Sigmoid colon (tissue), 4 donors: ENCODE results near the gene CAPN5.

ENCODE experiments used
- EP300 ChIP-seq, 4 donors: sonication (generic); formaldehyde crosslinking; IDR thresholded peaks; one replicate each; pipeline ENCODE4 v1.6.1; 2017; ENCODE audit warnings: antibody characterized with exemption in 4 of 4
- POLR2A ChIP-seq, 2 donors: fragments of 450-650 bp; IDR thresholded peaks; one replicate each; pipeline ENCODE4 v1.6.1; 2016; ENCODE audit warnings: antibody characterized with exemption in 2 of 2, mild to moderate bottlenecking in 2 of 2, moderate library complexity in 2 of 2
- POLR2AphosphoS5 ChIP-seq, 4 donors: sonication (generic); formaldehyde crosslinking; IDR thresholded peaks; one replicate each; pipeline ENCODE4 v1.6.1; 2017; ENCODE audit warnings: antibody characterized with exemption in 4 of 4
- TF ChIP-seq, protein P1 (sequence below), 4 experiments: fragments of 450-650 bp in 3 of 4; fragments of 200-600 bp in 1 of 4; IDR thresholded peaks; one replicate each; pipeline ENCODE4 v1.5.1; 2016 to 2019; ENCODE audit warnings: antibody characterized with exemption in 4 of 4, mild to moderate bottlenecking in 3 of 4, moderate library complexity in 2 of 4

DNA sequence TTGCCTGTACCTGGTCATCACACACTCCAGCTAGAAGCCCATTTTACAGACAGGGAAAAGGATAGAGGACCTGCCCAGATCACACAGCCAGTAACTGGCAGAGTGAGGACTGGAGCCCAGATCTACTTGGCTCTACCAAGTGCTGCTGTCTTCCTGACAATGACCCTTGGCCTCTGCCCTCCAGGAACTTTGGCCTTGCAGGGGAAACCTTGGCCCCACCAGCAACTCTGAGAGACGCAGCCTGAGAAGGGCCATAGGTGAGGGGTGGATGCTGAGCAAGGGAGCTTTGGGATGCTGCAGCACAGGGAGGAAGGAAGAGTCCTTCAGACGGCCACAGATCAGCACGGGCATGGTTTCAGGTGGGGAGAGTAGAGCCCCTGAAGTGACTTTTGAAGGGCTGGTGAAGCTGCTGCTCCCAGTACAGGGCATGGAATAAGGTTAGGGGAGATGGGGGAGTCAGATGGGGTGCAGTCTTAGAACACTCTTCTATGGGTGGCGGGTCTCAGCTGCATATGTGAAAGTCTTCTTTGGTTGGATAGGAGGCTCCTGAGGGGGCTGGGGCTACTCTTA lies 2.0 kb upstream of the CAPN5 start:
- TF ChIP-seq, protein P1, sequence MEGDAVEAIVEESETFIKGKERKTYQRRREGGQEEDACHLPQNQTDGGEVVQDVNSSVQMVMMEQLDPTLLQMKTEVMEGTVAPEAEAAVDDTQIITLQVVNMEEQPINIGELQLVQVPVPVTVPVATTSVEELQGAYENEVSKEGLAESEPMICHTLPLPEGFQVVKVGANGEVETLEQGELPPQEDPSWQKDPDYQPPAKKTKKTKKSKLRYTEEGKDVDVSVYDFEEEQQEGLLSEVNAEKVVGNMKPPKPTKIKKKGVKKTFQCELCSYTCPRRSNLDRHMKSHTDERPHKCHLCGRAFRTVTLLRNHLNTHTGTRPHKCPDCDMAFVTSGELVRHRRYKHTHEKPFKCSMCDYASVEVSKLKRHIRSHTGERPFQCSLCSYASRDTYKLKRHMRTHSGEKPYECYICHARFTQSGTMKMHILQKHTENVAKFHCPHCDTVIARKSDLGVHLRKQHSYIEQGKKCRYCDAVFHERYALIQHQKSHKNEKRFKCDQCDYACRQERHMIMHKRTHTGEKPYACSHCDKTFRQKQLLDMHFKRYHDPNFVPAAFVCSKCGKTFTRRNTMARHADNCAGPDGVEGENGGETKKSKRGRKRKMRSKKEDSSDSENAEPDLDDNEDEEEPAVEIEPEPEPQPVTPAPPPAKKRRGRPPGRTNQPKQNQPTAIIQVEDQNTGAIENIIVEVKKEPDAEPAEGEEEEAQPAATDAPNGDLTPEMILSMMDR (IDR thresholded peaks at IDR 0.05): no peak
- TF ChIP-seq POLR2A (IDR thresholded peaks at IDR 0.05): no peak
- TF ChIP-seq EP300 (IDR thresholded peaks at IDR 0.05): no peak
- TF ChIP-seq POLR2AphosphoS5 (IDR thresholded peaks at IDR 0.05): no peak
